Fibroblast of skin of left biceps (primary cell): ENCODE data around the gene RASSF8.
A peak's percentile ranks its signal among the peaks of the same experiment; 100 is the strongest.

ENCODE experiments used
- DNase-seq, 2 experiments: peaks; one replicate each; pipeline ENCODE4 v3.0.0-alpha.2; 2013; ENCODE audit warnings: low read depth in 2 of 2

Gene RASSF8

GRCh38 chr12:26102953-26103352 lies 144.5 kb downstream of the RASSF8 start:
- no peak for DNase-seq

GRCh38 chr12:26106347-26106746 lies 147.9 kb downstream of the RASSF8 start:
- no peak for DNase-seq

GRCh38 chr12:26108915-26109314 lies 150.4 kb downstream of the RASSF8 start:
- no peak for DNase-seq

- DNase-seq = no peak
Measured at GRCh38 chr12:26109343-26109881, 150.9 kb downstream of the RASSF8 start.

- DNase-seq = no peak
Measured at GRCh38 chr12:26112232-26112631, 153.8 kb downstream of the RASSF8 start.

GRCh38 chr12:26112703-26113147 lies 154.2 kb downstream of the RASSF8 start:
- no peak for DNase-seq

- DNase-seq = no peak
Measured at GRCh38 chr12:26113181-26113654, 154.7 kb downstream of the RASSF8 start.

- peak; percentile 58 to 65 for DNase-seq
Measured at GRCh38 chr12:26113853-26114719, 155.6 kb downstream of the RASSF8 start.

GRCh38 chr12:26114720-26115401 lies 156.4 kb downstream of the RASSF8 start:
- no peak for DNase-seq

GRCh38 chr12:26116829-26117715 lies 158.6 kb downstream of the RASSF8 start:
- DNase-seq = no peak

- no peak for DNase-seq
Measured at GRCh38 chr12:26118308-26118707, 159.8 kb downstream of the RASSF8 start.

- DNase-seq = no peak
Measured at GRCh38 chr12:26119391-26119989, 161.0 kb downstream of the RASSF8 start.

- DNase-seq = no peak
Measured at GRCh38 chr12:26120561-26121274, 162.2 kb downstream of the RASSF8 start.

GRCh38 chr12:26121323-26122060 lies 163.0 kb downstream of the RASSF8 start:
- DNase-seq = no peak

GRCh38 chr12:26122061-26122680 lies 163.7 kb downstream of the RASSF8 start:
- DNase-seq = no peak

GRCh38 chr12:26122681-26123481 lies 164.4 kb downstream of the RASSF8 start:
- peak; percentile 56 to 57 for DNase-seq

- DNase-seq = no peak
Measured at GRCh38 chr12:26123482-26123980, 165.0 kb downstream of the RASSF8 start.
